K562 (cell line): Measurements from ENCODE around the gene NOTCH1. TPM values are rescaled to one million over a fixed set of nuclear protein-coding genes. Genes with fewer than 3 reads are reported as not detected.

Experiments used
- CCNT2 ChIP-seq: IDR thresholded peaks from 2 replicates; pipeline ENCODE4 v1.6.1; 2011; ENCODE audit warnings: borderline replicate concordance, low read depth, mild to moderate bottlenecking, moderate library complexity, mixed read lengths, low read length; ENCODE audit not compliant: insufficient read length; ENCODE audit errors: extremely low read depth
- MGA ChIP-seq: fragments of 450-650 bp; IDR thresholded peaks from 2 replicates; pipeline ENCODE4 v1.6.1; 2016; ENCODE audit warnings: mild to moderate bottlenecking, moderate library complexity
- SUPT5H ChIP-seq: fragments of 450-650 bp; IDR thresholded peaks from 2 replicates; pipeline ENCODE4 v1.6.1; 2016
- ZNF407 ChIP-seq: fragments of 450-650 bp; IDR thresholded peaks from 2 replicates; pipeline ENCODE4 v1.6.1; 2016; ENCODE audit warnings: low read depth
- polyA plus RNA-seq, 8 experiments: library from polyadenylated mRNA; depleted of rRNA in 4 of 8; stranded (reverse) in 5 of 8; unstranded in 3 of 8; fragments of >200 nt; fragmentation: Nextera tagmentation in 2 of 8; fragmentation: Illumina TruSeq in 1 of 8; extraction: Ambion mirVana in 2 of 8; extraction: Trizol in 1 of 8; gene quantifications; 2 replicates each; pipeline versions ENCODE4 v1.2.1 to v1.2.3, GENCODE V29; 2011 to 2014; ENCODE audit warnings: inconsistent platforms in 1 of 8, missing spikeins in 1 of 8
- total RNA-seq, 7 experiments: library from RNA; depleted of rRNA in 6 of 7; stranded (reverse); fragments of >200 nt in 6 of 7; fragmentation: Illumina TruSeq in 2 of 7; extraction: Trizol in 2 of 7; gene quantifications; 2 replicates each; pipeline versions ENCODE4 v1.2.1 to v1.2.3, GENCODE V29; 2011 to 2021; ENCODE audit warnings: low replicate concordance in 1 of 7

NOTCH1 gene
- total and polyA plus RNA-seq, 9 of the 15 experiments (the other 6 are each of a cell fraction or from before 2014, with no cell fraction given), result 0.03 to 31.4 (median 2.3) TPM

- TF ChIP-seq ZNF407, result no peak
- TF ChIP-seq CCNT2, result no peak
- TF ChIP-seq SUPT5H, result no peak
- TF ChIP-seq MGA, result no peak
Observed at GRCh38 chr9:136473354-136473721, 72.5 kb downstream of the NOTCH1 start (continued).
